T-cell (primary cell): ENCODE measurements around the gene LRRK1. TPM values are rescaled to one million over a fixed set of nuclear protein-coding genes. Genes with fewer than 3 reads are reported as not detected.

Source experiments
- ATAC-seq, 4 experiments: fragments of 200-7000 bp in 3 of 4; fragments of 150-1000 bp in 1 of 4; cut with Tn5 transposase; replicated peaks in 1 of 4; 1 replicate in 3 of 4; 2 replicates in 1 of 4; pipeline ENCODE4 v1.10.0; 2021; ENCODE audit warnings: moderate library complexity in 3 of 4, mild to moderate bottlenecking in 2 of 4, moderate number of reproducible peaks in 1 of 4
- CTCF ChIA-PET, 2 donors: fragments of 300-600 bp; sonication (Branson Sonifier 250); formaldehyde crosslinking; loops; one replicate each; lab custom pipeline; 2022; ENCODE audit warnings: antibody characterized with exemption in 2 of 2; lab: Charles Lee
- POLR2A ChIA-PET, 2 donors: fragments of 300-600 bp; sonication (Branson Sonifier 250); formaldehyde crosslinking; loops; one replicate each; lab custom pipeline; 2022; ENCODE audit warnings: antibody characterized with exemption in 2 of 2; lab: Charles Lee
- DNase-seq, 35 experiments: peaks; one replicate each; pipeline versions ENCODE4 v3.0.0 to v3.0.0-alpha.2; 2013 to 2023
- H3K27ac ChIP-seq: one replicate; pipeline ENCODE4 v1.5.1; 2013; ENCODE audit warnings: low read length
- H3K27me3 ChIP-seq, 2 experiments: replicated peaks in 1 of 2; 1 replicate in 1 of 2; 2 replicates in 1 of 2; pipeline versions ENCODE4 v1.6.1 to v1.7.0; 2013; ENCODE audit warnings: low read length in 1 of 2, mixed read lengths in 1 of 2; ENCODE audit not compliant: control insufficient read depth in 2 of 2, insufficient read depth in 2 of 2; ENCODE audit errors: extremely low read depth in 1 of 2
- H3K36me3 ChIP-seq, 2 donors: 1 replicate in 1 of 2; 2 replicates in 1 of 2; pipeline versions ENCODE4 v1.6.1 to v1.7.0; 2013; ENCODE audit warnings: low read length in 1 of 2; ENCODE audit not compliant: control insufficient read depth in 2 of 2, insufficient read depth in 1 of 2; ENCODE audit errors: extremely low read depth in 1 of 2
- H3K4me1 ChIP-seq, 2 experiments: 1 replicate in 1 of 2; 2 replicates in 1 of 2; pipeline versions ENCODE4 v1.6.1 to v1.7.0; 2013; ENCODE audit warnings: low read length in 2 of 2, mixed read lengths in 1 of 2; ENCODE audit not compliant: insufficient read depth in 2 of 2, control insufficient read depth in 1 of 2; ENCODE audit errors: extremely low read depth in 1 of 2
- H3K4me3 ChIP-seq, 2 donors: 1 replicate in 1 of 2; 2 replicates in 1 of 2; pipeline versions ENCODE4 v1.5.1 to v1.7.0; 2013; ENCODE audit warnings: mild to moderate bottlenecking in 2 of 2, low read length in 1 of 2, moderate library complexity in 1 of 2; ENCODE audit not compliant: control insufficient read depth in 1 of 2; ENCODE audit errors: extremely low read depth in 1 of 2
- H3K9me3 ChIP-seq: 2 replicates; pipeline ENCODE4 v1.7.0; 2013
- H3K27ac Mint-ChIP-seq, 2 donors: one replicate each; pipeline ENCODE4 v1.8.0; 2020 to 2021; ENCODE audit warnings: mild to moderate bottlenecking in 2 of 2, mixed read lengths in 2 of 2
- H3K27me3 Mint-ChIP-seq, 2 donors: one replicate each; pipeline ENCODE4 v1.8.0; 2021 to 2022; ENCODE audit warnings: mixed read lengths in 2 of 2
- H3K36me3 Mint-ChIP-seq: one replicate; pipeline ENCODE4 v1.8.0; 2021; ENCODE audit warnings: mixed read lengths
- H3K4me1 Mint-ChIP-seq, 3 donors: one replicate each; pipeline ENCODE4 v1.8.0; 2020 to 2022; ENCODE audit warnings: mixed read lengths in 3 of 3, mild to moderate bottlenecking in 1 of 3
- H3K4me3 Mint-ChIP-seq, 3 donors: one replicate each; pipeline ENCODE4 v1.8.0; 2020 to 2022; ENCODE audit warnings: mild to moderate bottlenecking in 3 of 3, mixed read lengths in 3 of 3, moderate library complexity in 3 of 3
- H3K9me3 Mint-ChIP-seq, 3 donors: one replicate each; pipeline ENCODE4 v1.8.0; 2020 to 2022; ENCODE audit warnings: mixed read lengths in 3 of 3
- WGBS: methylation state at CpG from one replicate; pipeline ENCODE4 v1.1.5; 2013; ENCODE audit warnings: missing lambda C conversion rate; ENCODE audit not compliant: insufficient coverage; 5-methylcytosine and 5-hydroxymethylcytosine counted together
- total RNA-seq, 35 experiments: library from RNA in 6 of 35; stranded (reverse) in 6 of 35; fragments of 120-200 nt in 1 of 35; gene quantifications; one replicate each; pipeline versions ENCODE4 v1.2.1 to v1.2.4 and lab custom pipeline; 2013 to 2026

Gene LRRK1
- total RNA-seq, 5 donors from 2014 or later (not counting 1 experiment from before 2014, with no cell fraction given), result 1.1 to 2.0 (median 1.7) TPM

DNA sequence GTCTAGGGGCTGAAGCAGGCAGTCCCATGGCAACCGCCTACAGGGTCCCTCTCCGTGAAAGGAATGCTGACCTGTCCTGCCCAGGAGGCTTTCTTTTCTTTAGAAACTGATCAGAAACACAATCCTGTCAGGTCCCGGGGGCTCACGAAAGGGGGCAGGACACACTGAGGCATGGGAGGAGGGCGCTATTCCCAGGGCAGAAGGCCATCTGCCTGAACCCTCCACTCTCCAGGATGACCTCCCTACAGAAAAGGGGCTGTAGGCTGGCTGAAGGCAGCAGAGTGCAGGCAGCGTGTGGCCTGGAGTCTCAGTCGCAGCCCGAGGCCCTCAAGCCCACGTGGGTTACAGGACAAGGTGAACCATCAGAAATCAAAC, 18.4 kb upstream of the LRRK1 start:
- no peak overlapping the region for H3K27ac ChIP-seq
- ATAC-seq (no peak), DNase-seq (no peak)
- CTCF ChIA-PET, result no interaction called here
- Mint-ChIP-seq H3K9me3 (no peaks in the 10 kb centered on the region), H3K4me3 (no peak overlapping the region), H3K36me3 (no peaks in the 10 kb centered on the region), H3K27me3 (peaks cover 23% of the 10 kb centered on the region in 2 donors), H3K4me1 (peaks cover 0 to 6% (median 0%) of the 10 kb centered on the region in 3 donors), H3K27ac (no peak overlapping the region)
- no peak overlapping the region for H3K4me3 ChIP-seq
- H3K4me1 ChIP-seq, result no peaks in the 10 kb centered on the region
- H3K27me3 ChIP-seq, result peaks cover 0 to 25% of the 10 kb centered on the region in 2 experiments
- H3K9me3 ChIP-seq, result no peaks in the 10 kb centered on the region
- WGBS, result 83% methylated on average over 6 of the region's 9 CpGs
- H3K36me3 ChIP-seq, result no peaks in the 10 kb centered on the region
- POLR2A ChIA-PET, result no interaction called here

- peaks cover 0 to 6% (median 0%) of the 10 kb centered on the region in 3 donors for H3K4me1 Mint-ChIP-seq
- WGBS, result no CpG with 5 or more reads among the region's 3 CpGs
- ChIA-PET POLR2A (no interaction called here), CTCF (no interaction called here)
- H3K4me1 ChIP-seq, result no peaks in the 10 kb centered on the region
- no peaks in the 10 kb centered on the region for H3K36me3 Mint-ChIP-seq
- H3K9me3 ChIP-seq, result no peaks in the 10 kb centered on the region
- H3K36me3 ChIP-seq, result no peaks in the 10 kb centered on the region
- H3K27me3 ChIP-seq, result peaks cover 0 to 26% of the 10 kb centered on the region in 2 experiments
- H3K9me3 Mint-ChIP-seq, result no peaks in the 10 kb centered on the region
- ATAC-seq (no peak), DNase-seq (no peak)
- peaks cover 21 to 23% of the 10 kb centered on the region in 2 donors for H3K27me3 Mint-ChIP-seq
- no peak overlapping the region for H3K27ac Mint-ChIP-seq
- no peak overlapping the region for H3K27ac ChIP-seq
- H3K4me3 Mint-ChIP-seq, result no peak overlapping the region
- no peak overlapping the region for H3K4me3 ChIP-seq
Observed at GRCh38 chr15:100901296-100901695, 17.9 kb upstream of the LRRK1 start.

DNA sequence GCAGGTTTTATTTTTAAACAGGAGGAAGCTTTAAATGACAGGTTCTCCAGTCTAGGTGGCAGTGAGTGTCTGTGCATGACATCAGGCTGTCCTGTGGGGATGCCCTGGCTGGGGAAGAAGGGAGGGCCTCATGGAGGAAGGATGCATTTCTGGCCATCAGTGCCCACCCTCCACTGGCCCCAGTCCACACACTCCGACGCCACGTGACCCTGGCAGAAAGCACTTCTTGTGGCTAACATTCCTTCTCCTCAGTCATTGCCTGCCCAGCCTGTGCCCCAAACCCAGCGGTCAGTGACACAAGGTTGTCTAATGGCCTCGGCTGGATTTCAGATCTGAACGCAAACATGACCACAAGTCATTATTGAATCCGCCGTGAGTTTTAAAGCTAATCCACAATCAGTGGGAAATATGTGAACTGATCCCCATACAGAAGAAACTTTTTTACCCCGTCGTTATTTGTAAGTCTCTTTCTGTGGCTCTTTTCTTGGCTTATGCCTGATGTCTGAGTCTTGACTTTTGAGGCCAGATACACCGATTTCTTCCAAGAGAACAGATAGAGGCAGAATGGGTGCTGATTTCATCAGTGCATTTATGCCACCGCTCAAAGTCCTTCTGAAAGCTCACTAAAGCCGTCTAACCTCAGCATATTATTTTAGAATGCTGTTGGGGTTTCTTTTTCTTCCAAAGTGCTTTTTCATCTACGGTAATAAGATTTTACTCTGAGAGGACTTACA, 17.3 kb upstream of the LRRK1 start:
- Histone ChIP-seq H3K4me1 (no peaks in the 10 kb centered on the region), H3K9me3 (no peaks in the 10 kb centered on the region), H3K27me3 (peaks cover 0 to 27% of the 10 kb centered on the region in 2 experiments), H3K27ac (no peak overlapping the region), H3K4me3 (no peak overlapping the region), H3K36me3 (no peaks in the 10 kb centered on the region)
- Mint-ChIP-seq H3K4me3 (no peak overlapping the region), H3K9me3 (no peaks in the 10 kb centered on the region), H3K27ac (no peak overlapping the region), H3K4me1 (peaks cover 0 to 6% (median 0%) of the 10 kb centered on the region in 3 donors), H3K36me3 (no peaks in the 10 kb centered on the region), H3K27me3 (peaks cover 21 to 28% of the 10 kb centered on the region in 2 donors)
- ATAC-seq (no peak), DNase-seq (no peak)
- ChIA-PET POLR2A (no interaction called here), CTCF (no interaction called here)
- 85% methylated on average over 9 of the region's 14 CpGs for WGBS

DNA sequence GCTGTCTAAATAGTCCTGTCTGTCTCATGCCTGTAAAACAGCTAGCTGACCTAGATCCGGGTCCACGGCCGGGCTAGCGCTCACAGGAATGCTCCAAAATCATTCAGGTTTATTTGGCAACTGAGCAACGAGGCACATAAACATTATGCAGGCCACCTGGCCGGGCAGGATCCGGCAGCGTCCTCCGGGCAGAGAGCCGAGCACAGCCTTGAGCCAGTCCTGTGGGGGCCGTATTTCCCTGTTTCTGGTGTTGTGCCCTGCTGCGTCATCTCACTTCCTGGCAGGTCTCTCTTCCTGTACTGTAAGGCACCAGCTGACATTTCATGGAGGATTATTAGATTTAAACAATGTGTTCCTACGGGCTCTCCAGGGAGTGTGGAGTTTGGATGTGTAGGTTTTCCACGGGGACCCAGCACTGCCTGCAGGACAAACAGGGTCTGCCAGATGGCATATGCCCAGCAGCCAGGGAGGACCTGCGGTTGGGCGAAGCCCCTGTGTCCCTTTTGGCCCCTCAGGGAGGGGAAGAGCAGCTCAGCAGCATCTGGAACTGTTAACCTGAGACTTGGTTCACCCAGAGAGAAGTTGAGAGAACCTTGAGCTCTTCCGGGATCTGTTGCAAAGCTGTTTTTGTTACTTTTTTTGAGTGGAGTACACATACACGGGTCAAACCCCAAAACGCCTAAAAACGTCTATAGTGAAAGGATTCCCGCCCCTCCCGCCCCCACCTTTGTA, 16.6 kb upstream of the LRRK1 start:
- H3K27ac Mint-ChIP-seq, result no peak overlapping the region
- H3K4me1 Mint-ChIP-seq, result peaks cover 0 to 6% (median 0%) of the 10 kb centered on the region in 3 donors
- DNase-seq (no peak), ATAC-seq (no peak)
- Histone ChIP-seq H3K36me3 (no peaks in the 10 kb centered on the region), H3K27ac (no peak overlapping the region), H3K4me3 (no peak overlapping the region), H3K9me3 (no peaks in the 10 kb centered on the region), H3K27me3 (peaks cover 0 to 25% of the 10 kb centered on the region in 2 experiments), H3K4me1 (no peaks in the 10 kb centered on the region)
- H3K4me3 Mint-ChIP-seq, result no peak overlapping the region
- peaks cover 15 to 23% of the 10 kb centered on the region in 2 donors for H3K27me3 Mint-ChIP-seq
- CTCF ChIA-PET, result no interaction called here
- WGBS, result 53% methylated on average over 18 of the region's 22 CpGs
- H3K9me3 Mint-ChIP-seq, result no peaks in the 10 kb centered on the region
- H3K36me3 Mint-ChIP-seq, result no peaks in the 10 kb centered on the region
- POLR2A ChIA-PET, result no interaction called here

DNA sequence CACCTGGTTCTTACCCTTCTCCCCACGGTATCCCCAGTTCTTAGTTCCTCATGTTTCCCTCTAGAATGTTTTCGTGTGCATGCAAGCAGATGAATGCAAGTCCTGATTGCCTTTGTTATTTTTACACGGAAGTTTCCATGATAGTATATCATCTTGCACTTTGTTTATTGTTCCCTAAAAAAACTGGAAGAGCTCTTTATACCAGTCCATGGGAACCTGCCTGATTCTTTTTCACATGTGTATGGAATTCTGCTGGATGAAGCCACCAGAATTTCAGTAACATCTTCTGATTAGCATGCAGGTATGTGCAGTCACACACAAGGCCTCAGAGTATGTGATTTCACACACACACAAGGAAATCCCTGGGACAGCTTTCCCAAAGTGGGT, 16.0 kb upstream of the LRRK1 start:
- Histone ChIP-seq H3K27me3 (peaks cover 0 to 20% of the 10 kb centered on the region in 2 experiments), H3K27ac (no peak overlapping the region), H3K4me1 (no peaks in the 10 kb centered on the region), H3K4me3 (no peak overlapping the region), H3K9me3 (no peaks in the 10 kb centered on the region), H3K36me3 (no peaks in the 10 kb centered on the region)
- no CpG with 5 or more reads among the region's 3 CpGs for WGBS
- ATAC-seq (no peak), DNase-seq (no peak)
- Mint-ChIP-seq H3K27ac (no peak overlapping the region), H3K9me3 (no peaks in the 10 kb centered on the region), H3K27me3 (peaks cover 11 to 18% of the 10 kb centered on the region in 2 donors), H3K4me1 (peaks cover 0 to 6% (median 0%) of the 10 kb centered on the region in 3 donors), H3K36me3 (no peaks in the 10 kb centered on the region), H3K4me3 (no peak overlapping the region)
- ChIA-PET POLR2A (no interaction called here), CTCF (no interaction called here)

GRCh38 chr15:100905850-100906249, 13.3 kb upstream of the LRRK1 start:
- H3K36me3 ChIP-seq, result no peaks in the 10 kb centered on the region
- Mint-ChIP-seq H3K4me1 (peaks cover 0 to 6% (median 0%) of the 10 kb centered on the region in 3 donors), H3K27ac (no peak overlapping the region), H3K36me3 (no peaks in the 10 kb centered on the region), H3K9me3 (no peaks in the 10 kb centered on the region), H3K4me3 (no peak overlapping the region), H3K27me3 (peaks cover 11 to 13% of the 10 kb centered on the region in 2 donors)
- H3K4me1 ChIP-seq, result no peaks in the 10 kb centered on the region
- ATAC-seq, result no peak
- DNase-seq, result no peak
- no peak overlapping the region for H3K4me3 ChIP-seq
- ChIA-PET CTCF (no interaction called here), POLR2A (no interaction called here)
- 68% methylated on average over 3 of the region's 8 CpGs for WGBS
- no peaks in the 10 kb centered on the region for H3K9me3 ChIP-seq
- H3K27me3 ChIP-seq, result peaks cover 0 to 20% of the 10 kb centered on the region in 2 experiments
- H3K27ac ChIP-seq, result no peak overlapping the region
